ENCODE measurements around the gene TEPSIN. TPM values are rescaled to one million over a fixed set of nuclear protein-coding genes. Genes with fewer than 3 reads are reported as not detected.

TEPSIN gene
- total RNA-seq, 4 donors from 2014 or later, result 61.2 to 336 (median 121) TPM

DNA sequence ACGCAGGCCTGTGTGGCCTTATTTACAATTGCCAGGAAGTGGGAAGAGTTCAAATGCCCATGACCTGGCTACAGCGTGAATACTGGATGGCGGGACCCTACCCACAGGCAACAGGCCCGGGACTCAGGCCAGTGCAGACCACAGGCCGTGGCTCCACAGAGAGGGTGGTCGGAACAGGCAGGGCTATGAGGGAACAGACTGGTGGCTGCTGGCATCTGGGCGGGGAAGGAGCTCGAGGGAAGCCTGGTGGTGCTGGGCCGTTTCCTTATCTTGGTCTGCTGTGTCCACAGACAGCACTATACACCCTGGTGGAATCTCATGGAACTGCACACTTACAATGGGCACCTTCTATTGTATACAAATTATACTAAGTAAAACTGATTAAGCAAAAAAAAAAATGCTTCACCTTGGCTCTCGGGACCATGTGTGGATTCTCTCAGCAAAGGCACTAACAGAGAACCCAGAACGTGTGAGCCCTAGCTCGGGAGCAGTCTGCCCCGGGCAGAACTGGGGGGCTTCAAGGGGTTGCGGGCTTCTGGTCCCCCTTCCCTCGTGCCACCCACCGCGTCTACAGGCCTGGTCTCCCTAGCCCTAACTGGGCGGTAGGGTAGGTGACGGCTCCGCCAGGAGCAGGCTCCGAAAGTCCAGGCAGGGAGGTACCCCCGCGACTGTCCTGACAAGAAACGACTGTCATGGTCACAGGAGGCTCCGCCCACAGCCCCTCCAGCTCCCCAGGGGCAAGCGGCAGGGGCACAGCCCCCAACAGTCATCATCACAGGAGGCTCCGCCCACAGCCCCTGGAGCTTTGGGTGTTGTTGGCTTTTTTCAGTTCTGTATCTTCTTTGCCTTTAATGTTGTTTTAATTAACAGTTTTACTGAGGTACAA is 37.9 kb downstream of the TEPSIN start:
- no peaks in the 10 kb centered on the region for H3K36me3 ChIP-seq
- WGBS, 2 donors (ENCODE audit: low coverage in 1 of 2), result 72 to 100% methylated on average over 1 to 27 of the region's 27 CpGs
- TF ChIP-seq POLR2A (IDR thresholded peaks at IDR 0.05) (no peak), EP300 (IDR thresholded peaks at IDR 0.05; ENCODE audit: low read depth) (no peak)
- TF ChIP-seq, protein P1, sequence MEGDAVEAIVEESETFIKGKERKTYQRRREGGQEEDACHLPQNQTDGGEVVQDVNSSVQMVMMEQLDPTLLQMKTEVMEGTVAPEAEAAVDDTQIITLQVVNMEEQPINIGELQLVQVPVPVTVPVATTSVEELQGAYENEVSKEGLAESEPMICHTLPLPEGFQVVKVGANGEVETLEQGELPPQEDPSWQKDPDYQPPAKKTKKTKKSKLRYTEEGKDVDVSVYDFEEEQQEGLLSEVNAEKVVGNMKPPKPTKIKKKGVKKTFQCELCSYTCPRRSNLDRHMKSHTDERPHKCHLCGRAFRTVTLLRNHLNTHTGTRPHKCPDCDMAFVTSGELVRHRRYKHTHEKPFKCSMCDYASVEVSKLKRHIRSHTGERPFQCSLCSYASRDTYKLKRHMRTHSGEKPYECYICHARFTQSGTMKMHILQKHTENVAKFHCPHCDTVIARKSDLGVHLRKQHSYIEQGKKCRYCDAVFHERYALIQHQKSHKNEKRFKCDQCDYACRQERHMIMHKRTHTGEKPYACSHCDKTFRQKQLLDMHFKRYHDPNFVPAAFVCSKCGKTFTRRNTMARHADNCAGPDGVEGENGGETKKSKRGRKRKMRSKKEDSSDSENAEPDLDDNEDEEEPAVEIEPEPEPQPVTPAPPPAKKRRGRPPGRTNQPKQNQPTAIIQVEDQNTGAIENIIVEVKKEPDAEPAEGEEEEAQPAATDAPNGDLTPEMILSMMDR (IDR thresholded peaks at IDR 0.05), result peak; percentile 35 to 77 (median 64)
- H3K9me3 ChIP-seq, result no peaks in the 10 kb centered on the region
- no peaks in the 10 kb centered on the region for H3K4me1 ChIP-seq
- H3K27ac ChIP-seq, result no peak overlapping the region
- in situ Hi-C loops (cut with MboI; ENCODE audit: low pct_ligation_motif_present in 1 of 4, low pct_unique_long_range_greater_than_20kb in 1 of 4, low sequenced_read_pairs in 3 of 4), result no loop called here
- intact Hi-C loops (cut with DNase I; ENCODE audit: low total_unique reads), result no loop called here
- peak; percentile 60 for DNase-seq
- no peak overlapping the region for H3K4me3 ChIP-seq
- H3K27me3 ChIP-seq, result no peaks in the 10 kb centered on the region

DNA sequence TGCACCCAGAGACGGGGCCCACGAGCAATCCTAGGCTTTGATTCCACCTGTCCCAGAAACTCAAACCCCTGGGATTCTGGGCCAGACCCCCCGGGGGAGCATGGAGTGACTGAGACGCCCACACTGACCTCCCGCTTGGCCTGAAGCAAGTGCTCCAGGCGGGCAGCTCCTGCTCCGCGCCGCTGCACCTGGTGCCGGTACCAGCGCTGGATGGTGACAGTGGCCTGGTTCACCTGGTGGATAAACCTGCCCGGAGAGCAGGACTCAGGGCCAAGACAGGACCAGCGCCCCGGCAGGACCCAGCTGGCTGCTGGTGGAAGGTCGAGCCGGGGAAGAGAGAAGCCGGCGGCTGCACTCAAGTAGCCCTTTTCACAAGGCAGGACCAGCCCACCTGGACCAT is 38.7 kb downstream of the TEPSIN start:
- H3K27ac ChIP-seq, result no peak overlapping the region
- no peaks in the 10 kb centered on the region for H3K27me3 ChIP-seq
- H3K9me3 ChIP-seq, result no peaks in the 10 kb centered on the region
- H3K36me3 ChIP-seq, result no peaks in the 10 kb centered on the region
- no CpG with 5 or more reads among the region's 18 CpGs for WGBS, 2 donors (ENCODE audit: low coverage in 1 of 2)
- in situ Hi-C loops (cut with MboI; ENCODE audit: low pct_ligation_motif_present in 1 of 4, low pct_unique_long_range_greater_than_20kb in 1 of 4, low sequenced_read_pairs in 3 of 4), result no loop called here
- no peak overlapping the region for H3K4me3 ChIP-seq
- H3K4me1 ChIP-seq, result no peaks in the 10 kb centered on the region
- intact Hi-C loops (cut with DNase I; ENCODE audit: low total_unique reads), result no loop called here
- TF ChIP-seq, protein P1 (IDR thresholded peaks at IDR 0.05), result no peak
- TF ChIP-seq POLR2A (IDR thresholded peaks at IDR 0.05) (no peak), POLR2AphosphoS5 (IDR thresholded peaks at IDR 0.05) (no peak), EP300 (IDR thresholded peaks at IDR 0.05; ENCODE audit: low read depth) (no peak)
- no peak for DNase-seq

DNA sequence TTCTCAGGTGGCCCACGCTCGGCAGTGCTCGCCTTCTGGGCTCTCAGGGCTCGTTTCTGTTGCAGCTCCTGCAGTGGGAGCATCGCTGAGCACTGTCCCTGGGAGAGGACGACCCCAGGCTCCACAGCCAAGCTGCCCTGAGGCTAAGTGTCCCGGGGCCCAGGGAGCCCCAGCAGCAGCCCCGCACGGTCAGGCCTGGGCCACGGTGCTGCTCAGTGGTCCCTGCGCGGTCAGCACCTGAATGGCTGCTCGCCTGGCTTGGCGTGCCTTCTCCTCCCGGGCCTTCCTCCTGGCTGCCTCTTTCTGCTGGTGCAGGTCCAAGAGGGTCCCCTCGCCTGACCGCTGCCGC is 39.4 kb downstream of the TEPSIN start:
- Histone ChIP-seq H3K4me1 (no peaks in the 10 kb centered on the region), H3K9me3 (no peaks in the 10 kb centered on the region), H3K27ac (no peak overlapping the region), H3K4me3 (no peak overlapping the region), H3K36me3 (no peaks in the 10 kb centered on the region), H3K27me3 (no peaks in the 10 kb centered on the region)
- TF ChIP-seq POLR2AphosphoS5 (IDR thresholded peaks at IDR 0.05) (no peak), POLR2A (IDR thresholded peaks at IDR 0.05) (no peak), EP300 (IDR thresholded peaks at IDR 0.05; ENCODE audit: low read depth) (no peak)
- TF ChIP-seq, protein P1 (IDR thresholded peaks at IDR 0.05), result no peak
- intact Hi-C loops (cut with DNase I; ENCODE audit: low total_unique reads) (no loop called here), in situ Hi-C loops (cut with MboI; ENCODE audit: low pct_ligation_motif_present in 1 of 4, low pct_unique_long_range_greater_than_20kb in 1 of 4, low sequenced_read_pairs in 3 of 4) (no loop called here)
- 94 to 100% methylated on average over 2 to 18 of the region's 18 CpGs for WGBS, 2 donors (ENCODE audit: low coverage in 1 of 2)
- no peak for DNase-seq

DNA sequence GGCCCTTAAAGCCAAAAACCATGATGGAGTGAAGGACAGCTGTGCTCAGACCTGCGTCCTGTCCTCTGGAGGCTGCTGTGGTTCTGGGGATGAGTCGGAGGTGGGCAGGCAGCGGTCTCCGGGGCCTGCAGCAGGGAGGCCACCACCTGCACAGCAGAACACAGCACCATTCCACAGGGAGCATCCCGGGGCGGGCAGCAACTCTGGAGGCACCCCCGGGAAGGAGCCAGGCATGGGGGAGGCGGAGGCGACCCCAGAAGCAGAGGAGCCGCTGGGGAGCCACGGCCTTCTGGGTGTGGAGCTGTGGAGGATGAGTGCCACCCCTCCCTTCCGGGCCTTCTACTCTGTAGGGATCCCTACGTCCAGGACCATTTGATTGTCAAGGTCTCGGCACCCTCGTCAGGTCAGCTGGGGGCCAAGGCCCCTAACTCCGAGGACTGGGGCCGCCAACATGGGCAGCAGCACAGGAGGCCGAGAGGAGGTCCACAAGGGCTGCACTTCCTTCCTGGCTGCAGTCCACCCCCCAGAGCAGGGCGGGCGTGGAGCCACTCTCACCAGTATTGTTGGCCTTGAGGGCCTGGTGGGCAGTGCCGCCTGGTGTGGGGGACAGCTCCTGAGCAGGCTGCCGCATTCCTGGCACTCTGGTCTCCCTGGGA is 39.9 kb downstream of the TEPSIN start:
- Histone ChIP-seq H3K27me3 (no peaks in the 10 kb centered on the region), H3K4me1 (no peaks in the 10 kb centered on the region), H3K9me3 (no peaks in the 10 kb centered on the region), H3K27ac (no peak overlapping the region), H3K4me3 (no peak overlapping the region), H3K36me3 (no peaks in the 10 kb centered on the region)
- intact Hi-C loops (cut with DNase I; ENCODE audit: low total_unique reads) (no loop called here), in situ Hi-C loops (cut with MboI; ENCODE audit: low pct_ligation_motif_present in 1 of 4, low pct_unique_long_range_greater_than_20kb in 1 of 4, low sequenced_read_pairs in 3 of 4) (no loop called here)
- WGBS, 2 donors (ENCODE audit: low coverage in 1 of 2), result 84% methylated on average over 21 of the region's 22 CpGs; no CpG with 5 or more reads in 1 of the 2 donors
- TF ChIP-seq POLR2AphosphoS5 (IDR thresholded peaks at IDR 0.05) (no peak), POLR2A (IDR thresholded peaks at IDR 0.05) (no peak), EP300 (IDR thresholded peaks at IDR 0.05; ENCODE audit: low read depth) (no peak)
- TF ChIP-seq, protein P1 (IDR thresholded peaks at IDR 0.05), result no peak
- no peak for DNase-seq

Data from transverse colon (tissue), 4 donors.